Measurements from ENCODE around the gene ARG2.

Gene ARG2

GRCh38 chr14:67680941-67681340 lies 61.2 kb downstream of the ARG2 start:
- DNase-seq (ENCODE audit: low read depth, low spot score) = no peak

GRCh38 chr14:67683842-67684241 lies 64.1 kb downstream of the ARG2 start:
- DNase-seq (ENCODE audit: low read depth, low spot score) = no peak

GRCh38 chr14:67690011-67690410 lies 70.3 kb downstream of the ARG2 start:
- no peak for DNase-seq (ENCODE audit: low read depth, low spot score)

GRCh38 chr14:67694791-67695393 lies 75.2 kb downstream of the ARG2 start:
- peak; percentile 62 for DNase-seq (ENCODE audit: low read depth, low spot score)

- DNase-seq (ENCODE audit: low read depth, low spot score) = peak; percentile 72
These were observed 75.8 kb downstream of the ARG2 start, which contains the start of gene RDH11 for GRCh38 chr14:67695394-67695949. Gene RDH11, minus strand, starts transcription at chr14:67695764. Its CDS starts 61 bp downstream, at chr14:67695703.

- no peak for DNase-seq (ENCODE audit: low read depth, low spot score)
These were observed 77.3 kb downstream of the ARG2 start for GRCh38 chr14:67697006-67697405.

GRCh38 chr14:67698179-67698578 lies 78.5 kb downstream of the ARG2 start:
- no peak for DNase-seq (ENCODE audit: low read depth, low spot score)

Measured in smooth muscle cell of the brain vasculature (primary cell).